CD4-positive, alpha-beta T cell (primary cell): ENCODE data around the gene MEGF11. TPM values are rescaled to one million over a fixed set of nuclear protein-coding genes. Genes with fewer than 3 reads are reported as not detected.
A peak's percentile ranks its signal among the peaks of the same experiment; 100 is the strongest.

Experiments used
- ATAC-seq: fragments of 200-7000 bp; cut with Tn5 transposase; one replicate; pipeline ENCODE4 v1.10.0; 2022; ENCODE audit warnings: mild to moderate bottlenecking; ENCODE audit not compliant: poor library complexity
- CTCF ChIA-PET: fragments of 350-600 bp; sonication (Branson Sonifier 250); formaldehyde crosslinking; loops from one replicate; lab custom pipeline; 2021; ENCODE audit warnings: antibody characterized with exemption, inconsistent platforms; lab: Charles Lee
- POLR2A ChIA-PET: fragments of 350-600 bp; sonication (Branson Sonifier 250); formaldehyde crosslinking; loops from one replicate; lab custom pipeline; 2021; ENCODE audit warnings: antibody characterized with exemption, inconsistent platforms; lab: Charles Lee
- DNase-seq, 14 experiments: peaks; one replicate each; pipeline ENCODE4 v3.0.0-alpha.2; 2013 to 2020; ENCODE audit warnings: mixed read lengths in 2 of 14
- H3K27ac ChIP-seq, 2 donors: one replicate each; pipeline versions ENCODE4 v1.5.1 to v1.7.0; 2013; ENCODE audit warnings: low read length in 2 of 2, low read depth in 1 of 2, mild to moderate bottlenecking in 1 of 2
- H3K27me3 ChIP-seq, 2 experiments: 1 replicate in 1 of 2; 2 replicates in 1 of 2; pipeline versions ENCODE4 v1.6.1 to v1.7.0; 2013; ENCODE audit warnings: low read length in 2 of 2, control low read depth in 1 of 2, mild to moderate bottlenecking in 1 of 2, moderate library complexity in 1 of 2; ENCODE audit not compliant: insufficient read depth in 2 of 2, control insufficient read depth in 1 of 2
- H3K36me3 ChIP-seq: one replicate; pipeline ENCODE4 v1.6.1; 2013; ENCODE audit warnings: low read length, control low read depth; ENCODE audit not compliant: insufficient read depth
- H3K4me1 ChIP-seq: one replicate; pipeline ENCODE4 v1.6.1; 2013; ENCODE audit warnings: low read length, control low read depth; ENCODE audit not compliant: insufficient read depth
- H3K4me3 ChIP-seq: one replicate; pipeline ENCODE4 v1.5.1; 2013; ENCODE audit warnings: mild to moderate bottlenecking, low read length, moderate library complexity
- H3K9me3 ChIP-seq, 2 experiments: 1 replicate in 1 of 2; 2 replicates in 1 of 2; pipeline versions ENCODE4 v1.6.1 to v1.7.0; 2013; ENCODE audit warnings: low read length in 2 of 2, mild to moderate bottlenecking in 2 of 2, control low read depth in 1 of 2, moderate library complexity in 1 of 2; ENCODE audit not compliant: control insufficient read depth in 1 of 2, insufficient read depth in 1 of 2
- H3K27ac Mint-ChIP-seq: one replicate; pipeline ENCODE4 v1.8.0; 2020; ENCODE audit warnings: mixed read lengths
- H3K27me3 Mint-ChIP-seq: one replicate; pipeline ENCODE4 v1.8.0; 2021; ENCODE audit warnings: mixed read lengths
- H3K36me3 Mint-ChIP-seq: one replicate; pipeline ENCODE4 v1.8.0; 2021; ENCODE audit warnings: low read depth, mixed read lengths
- H3K4me1 Mint-ChIP-seq: one replicate; pipeline ENCODE4 v1.8.0; 2021; ENCODE audit warnings: low read depth, mixed read lengths
- H3K4me3 Mint-ChIP-seq: one replicate; pipeline ENCODE4 v1.8.0; 2020; ENCODE audit warnings: mild to moderate bottlenecking, mixed read lengths
- H3K9me3 Mint-ChIP-seq: one replicate; pipeline ENCODE4 v1.8.0; 2020; ENCODE audit warnings: mixed read lengths
- intact Hi-C, 2 experiments: fragments of 100-400 bp; cut with DNase I in 1 of 2; cut with micrococcal nuclease in 1 of 2; formaldehyde crosslinking; loops; one replicate each; pipeline versions ENCODE4 v1.15.1 to v1.9.0; 2023 to 2025; cut with DNase I, micrococcal nuclease
- total RNA-seq, 174 experiments: library from RNA in 2 of 174; stranded (reverse) in 2 of 174; gene quantifications; one replicate each; pipeline ENCODE4 v1.2.3 and lab custom pipeline; 2021 to 2026
- TF ChIP-seq, protein P1 (sequence below): fragments of 200-600 bp; IDR thresholded peaks from one replicate; pipeline ENCODE4 v1.8.0; 2022; ENCODE audit warnings: antibody characterized with exemption, mild to moderate bottlenecking

Gene MEGF11
- total RNA-seq, 2 experiments from 2014 or later = not detected

DNA sequence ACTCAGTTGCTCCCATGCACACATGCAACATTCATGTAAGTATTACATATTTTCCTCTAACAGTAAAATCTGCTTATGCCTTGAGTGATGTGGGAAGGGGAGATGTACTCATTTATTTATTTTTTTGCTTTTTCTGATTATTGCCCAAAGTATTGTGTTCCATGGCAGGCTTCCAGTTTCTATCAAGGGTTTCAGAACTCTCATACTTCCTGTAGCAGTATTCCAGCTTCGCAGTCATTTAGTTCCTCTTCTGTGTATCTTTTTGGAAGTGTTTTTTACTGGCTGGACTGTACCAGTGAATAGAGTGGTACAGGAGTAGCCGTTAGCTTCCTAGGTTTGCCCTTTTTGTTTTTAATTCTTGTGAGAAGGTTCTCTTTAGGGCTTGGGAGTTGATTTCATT is 357.3 kb downstream of the MEGF11 start:
- peaks cover 2% of the 10 kb centered on the region for H3K4me1 Mint-ChIP-seq
- no peak overlapping the region for H3K4me3 Mint-ChIP-seq
- Histone ChIP-seq H3K27ac (no peak overlapping the region), H3K9me3 (no peaks in the 10 kb centered on the region), H3K36me3 (peaks cover 44% of the 10 kb centered on the region), H3K27me3 (no peaks in the 10 kb centered on the region), H3K4me1 (no peaks in the 10 kb centered on the region), H3K4me3 (no peak overlapping the region)
- ATAC-seq (no peak), DNase-seq (no peak)
- intact Hi-C loops = no loop called here
- H3K36me3 Mint-ChIP-seq = peaks cover 75% of the 10 kb centered on the region
- TF ChIP-seq, protein P1, sequence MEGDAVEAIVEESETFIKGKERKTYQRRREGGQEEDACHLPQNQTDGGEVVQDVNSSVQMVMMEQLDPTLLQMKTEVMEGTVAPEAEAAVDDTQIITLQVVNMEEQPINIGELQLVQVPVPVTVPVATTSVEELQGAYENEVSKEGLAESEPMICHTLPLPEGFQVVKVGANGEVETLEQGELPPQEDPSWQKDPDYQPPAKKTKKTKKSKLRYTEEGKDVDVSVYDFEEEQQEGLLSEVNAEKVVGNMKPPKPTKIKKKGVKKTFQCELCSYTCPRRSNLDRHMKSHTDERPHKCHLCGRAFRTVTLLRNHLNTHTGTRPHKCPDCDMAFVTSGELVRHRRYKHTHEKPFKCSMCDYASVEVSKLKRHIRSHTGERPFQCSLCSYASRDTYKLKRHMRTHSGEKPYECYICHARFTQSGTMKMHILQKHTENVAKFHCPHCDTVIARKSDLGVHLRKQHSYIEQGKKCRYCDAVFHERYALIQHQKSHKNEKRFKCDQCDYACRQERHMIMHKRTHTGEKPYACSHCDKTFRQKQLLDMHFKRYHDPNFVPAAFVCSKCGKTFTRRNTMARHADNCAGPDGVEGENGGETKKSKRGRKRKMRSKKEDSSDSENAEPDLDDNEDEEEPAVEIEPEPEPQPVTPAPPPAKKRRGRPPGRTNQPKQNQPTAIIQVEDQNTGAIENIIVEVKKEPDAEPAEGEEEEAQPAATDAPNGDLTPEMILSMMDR = no peak
- H3K27me3 Mint-ChIP-seq = no peaks in the 10 kb centered on the region
- POLR2A ChIA-PET = no interaction called here
- H3K27ac Mint-ChIP-seq = no peak overlapping the region
- H3K9me3 Mint-ChIP-seq = no peaks in the 10 kb centered on the region
- CTCF ChIA-PET = no interaction called here

DNA sequence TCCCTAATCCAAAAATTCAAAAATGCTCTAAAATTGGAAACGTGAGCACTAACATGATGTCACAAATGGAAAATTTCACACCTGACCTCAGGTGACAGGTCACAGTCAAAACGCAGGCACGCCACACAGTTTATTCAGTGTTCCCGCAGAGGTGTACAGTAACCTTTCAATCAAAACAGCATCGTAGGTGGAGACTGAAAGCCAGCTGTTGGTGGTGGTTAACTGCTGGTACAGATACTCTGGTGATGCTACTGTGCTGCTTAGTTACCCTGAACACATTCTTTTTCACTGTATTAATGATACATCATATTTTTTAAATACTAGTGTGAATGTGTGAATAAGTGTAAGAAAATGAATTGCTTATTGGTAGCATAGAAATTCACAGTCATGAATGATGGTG is 360.5 kb downstream of the MEGF11 start:
- Mint-ChIP-seq H3K27me3 (no peaks in the 10 kb centered on the region), H3K4me3 (no peak overlapping the region), H3K4me1 (peaks cover 25% of the 10 kb centered on the region), H3K9me3 (no peaks in the 10 kb centered on the region), H3K27ac (no peak overlapping the region), H3K36me3 (peaks cover 73% of the 10 kb centered on the region)
- DNase-seq (no peak), ATAC-seq (no peak)
- Histone ChIP-seq H3K4me3 (no peak overlapping the region), H3K36me3 (peaks cover 43% of the 10 kb centered on the region), H3K4me1 (peaks cover 3% of the 10 kb centered on the region), H3K27me3 (no peaks in the 10 kb centered on the region), H3K9me3 (no peaks in the 10 kb centered on the region), H3K27ac (no peak overlapping the region)
- ChIA-PET POLR2A (interaction anchor here (1.1 kb wide), 1 partner anchor 23 kb away, joined by 3 read pairs; the partner anchor contains the start of gene RAB11A), CTCF (no interaction called here)
- TF ChIP-seq, protein P1 = no peak
- intact Hi-C loops = no loop called here

DNA sequence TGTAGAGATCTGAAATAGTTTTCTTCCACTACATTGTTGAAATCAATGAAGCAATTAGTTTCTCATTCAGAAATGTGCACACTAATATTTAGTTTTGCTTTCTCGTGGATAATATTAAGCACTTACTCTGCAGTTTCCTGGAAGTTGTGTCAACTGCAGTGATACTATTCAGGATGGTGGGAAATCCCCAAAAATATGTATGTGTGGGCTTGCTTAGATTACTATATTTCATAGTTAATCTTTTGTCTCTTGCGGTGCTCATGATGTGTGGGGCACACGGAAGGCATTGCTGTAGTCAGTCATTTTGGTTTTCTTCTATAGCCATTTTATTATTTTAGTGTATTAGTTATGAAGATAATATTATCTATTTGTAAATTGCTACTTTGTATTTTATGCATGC is 364.6 kb downstream of the MEGF11 start:
- POLR2A ChIA-PET = no interaction called here
- Histone ChIP-seq H3K9me3 (no peaks in the 10 kb centered on the region), H3K4me1 (peaks cover 11% of the 10 kb centered on the region), H3K27me3 (no peaks in the 10 kb centered on the region), H3K36me3 (peaks cover 41% of the 10 kb centered on the region), H3K27ac (peak overlapping the region in 1 of 2 donors; percentile 33), H3K4me3 (no peak overlapping the region)
- Mint-ChIP-seq H3K4me1 (peaks cover 61% of the 10 kb centered on the region), H3K9me3 (no peaks in the 10 kb centered on the region), H3K4me3 (no peak overlapping the region), H3K27me3 (no peaks in the 10 kb centered on the region), H3K27ac (peak overlapping the region; percentile 89), H3K36me3 (peaks cover 80% of the 10 kb centered on the region)
- DNase-seq (peak in 3 of 14 experiments; percentile 19 to 28 (median 21)), ATAC-seq (no peak)
- TF ChIP-seq, protein P1 = no peak
- CTCF ChIA-PET = interaction anchor here (1.3 kb wide), 1 partner anchor 20 kb away, joined by 3 read pairs; the partner anchor contains the start of gene RAB11A
- intact Hi-C loops = loop anchor here (10.0 kb wide), 1 partner anchor 406 kb away; the partner anchor contains the start of gene DIS3L (in 2 of the 2)
